Measurements from ENCODE around the gene GNPNAT1. TPM values are rescaled to one million over a fixed set of nuclear protein-coding genes. Genes with fewer than 3 reads are reported as not detected.

GNPNAT1 gene
- total and polyA plus RNA-seq, 2 donors (not counting 1 experiment from before 2014, with no cell fraction given), result 20.3 to 44.5 TPM

GRCh38 chr14:52808101-52808500, 16.7 kb upstream of the GNPNAT1 start:
- Histone ChIP-seq H3K4me1 (ENCODE audit: control insufficient read depth, extremely low read depth, insufficient read depth, low read length) (no peaks in the 10 kb centered on the region), H3K9me3 (ENCODE audit: control insufficient read depth, insufficient read depth, low read depth, low read length) (no peaks in the 10 kb centered on the region), H4K20me1 (ENCODE audit: control insufficient read depth, extremely low read depth, insufficient read depth, low read length) (no peaks in the 10 kb centered on the region), H3K4me2 (ENCODE audit: extremely low read depth, insufficient read depth, low read length) (no peak overlapping the region), H3K27ac (ENCODE audit: insufficient read depth, low read length) (no peak overlapping the region), H3K9ac (ENCODE audit: insufficient read depth, low read length) (no peak overlapping the region), H2AFZ (ENCODE audit: low read length) (no peak overlapping the region), H3K27me3 (ENCODE audit: control insufficient read depth, insufficient read depth, low read length) (no peaks in the 10 kb centered on the region), H3K4me3 (replicated peaks in 1 of 4; ENCODE audit: control extremely low read depth in 1 of 4, insufficient read depth in 1 of 4, low read depth in 3 of 4, low read length in 4 of 4) (no peak overlapping the region), H3K79me2 (ENCODE audit: control insufficient read depth, insufficient read depth, low read length) (no peaks in the 10 kb centered on the region), H3K36me3 (ENCODE audit: control insufficient read depth, insufficient read depth, low read length) (no peaks in the 10 kb centered on the region)
- no peak for DNase-seq (ENCODE audit: low read depth in 2 of 2)
- TF ChIP-seq EZH2 (IDR thresholded peaks at IDR 0.05; ENCODE audit: low read length, missing control alignments), result no peak
- no peak for TF ChIP-seq CTCF (conservative IDR thresholded peaks at IDR 0.05 in 1 of 2, IDR thresholded peaks at IDR 0.05 in 1 of 2; ENCODE audit: low read depth in 1 of 2, low read length in 2 of 2)

- DNase-seq (ENCODE audit: low read depth in 2 of 2), result no peak
- Histone ChIP-seq H3K4me1 (ENCODE audit: control insufficient read depth, extremely low read depth, insufficient read depth, low read length) (peaks cover 6% of the 10 kb centered on the region), H3K4me2 (ENCODE audit: extremely low read depth, insufficient read depth, low read length) (no peak overlapping the region), H3K36me3 (ENCODE audit: control insufficient read depth, insufficient read depth, low read length) (no peaks in the 10 kb centered on the region), H3K4me3 (replicated peaks in 1 of 4; ENCODE audit: control extremely low read depth in 1 of 4, insufficient read depth in 1 of 4, low read depth in 3 of 4, low read length in 4 of 4) (no peak overlapping the region), H3K27ac (ENCODE audit: insufficient read depth, low read length) (no peak overlapping the region), H3K9ac (ENCODE audit: insufficient read depth, low read length) (no peak overlapping the region), H3K9me3 (ENCODE audit: control insufficient read depth, insufficient read depth, low read depth, low read length) (no peaks in the 10 kb centered on the region), H3K79me2 (ENCODE audit: control insufficient read depth, insufficient read depth, low read length) (no peaks in the 10 kb centered on the region), H4K20me1 (ENCODE audit: control insufficient read depth, extremely low read depth, insufficient read depth, low read length) (no peaks in the 10 kb centered on the region), H3K27me3 (ENCODE audit: control insufficient read depth, insufficient read depth, low read length) (no peaks in the 10 kb centered on the region), H2AFZ (ENCODE audit: low read length) (no peak overlapping the region)
- no peak for TF ChIP-seq EZH2 (IDR thresholded peaks at IDR 0.05; ENCODE audit: low read length, missing control alignments)
- no peak for TF ChIP-seq CTCF (conservative IDR thresholded peaks at IDR 0.05 in 1 of 2, IDR thresholded peaks at IDR 0.05 in 1 of 2; ENCODE audit: low read depth in 1 of 2, low read length in 2 of 2)
Measured at GRCh38 chr14:52806115-52806514, 14.7 kb upstream of the GNPNAT1 start.

- Histone ChIP-seq H3K27ac (ENCODE audit: insufficient read depth, low read length) (peak overlapping the region; percentile 94), H3K36me3 (ENCODE audit: control insufficient read depth, insufficient read depth, low read length) (no peaks in the 10 kb centered on the region), H3K27me3 (ENCODE audit: control insufficient read depth, insufficient read depth, low read length) (no peaks in the 10 kb centered on the region), H3K4me1 (ENCODE audit: control insufficient read depth, extremely low read depth, insufficient read depth, low read length) (peaks cover 6% of the 10 kb centered on the region), H3K4me3 (replicated peaks in 1 of 4; ENCODE audit: control extremely low read depth in 1 of 4, insufficient read depth in 1 of 4, low read depth in 3 of 4, low read length in 4 of 4) (no peak overlapping the region), H4K20me1 (ENCODE audit: control insufficient read depth, extremely low read depth, insufficient read depth, low read length) (no peaks in the 10 kb centered on the region), H3K9me3 (ENCODE audit: control insufficient read depth, insufficient read depth, low read depth, low read length) (no peaks in the 10 kb centered on the region), H3K4me2 (ENCODE audit: extremely low read depth, insufficient read depth, low read length) (no peak overlapping the region), H3K79me2 (ENCODE audit: control insufficient read depth, insufficient read depth, low read length) (no peaks in the 10 kb centered on the region), H3K9ac (ENCODE audit: insufficient read depth, low read length) (no peak overlapping the region), H2AFZ (ENCODE audit: low read length) (peak overlapping the region; percentile 58)
- TF ChIP-seq CTCF (conservative IDR thresholded peaks at IDR 0.05 in 1 of 2, IDR thresholded peaks at IDR 0.05 in 1 of 2; ENCODE audit: low read depth in 1 of 2, low read length in 2 of 2) (no peak), EZH2 (IDR thresholded peaks at IDR 0.05; ENCODE audit: low read length, missing control alignments) (no peak)
- DNase-seq (ENCODE audit: low read depth in 2 of 2), result peak; percentile 80 to 82
Measured at GRCh38 chr14:52802597-52802996, 11.2 kb upstream of the GNPNAT1 start.
